NT2/D1 (cell line): Measurements from ENCODE around the gene CHID1.

Experiments used
- SUZ12 ChIP-seq: IDR thresholded peaks from 2 replicates; pipeline ENCODE4 v1.6.1; 2011; ENCODE audit not compliant: insufficient read length, insufficient read depth; ENCODE audit errors: extremely low read depth
- YY1 ChIP-seq: IDR thresholded peaks from 2 replicates; pipeline ENCODE4 v1.6.1; 2011; ENCODE audit not compliant: insufficient read length, insufficient read depth
- ZNF274 ChIP-seq: IDR thresholded peaks from 2 replicates; pipeline ENCODE4 v1.6.1; 2011; ENCODE audit warnings: mild to moderate bottlenecking, low read depth, low read length

DNA sequence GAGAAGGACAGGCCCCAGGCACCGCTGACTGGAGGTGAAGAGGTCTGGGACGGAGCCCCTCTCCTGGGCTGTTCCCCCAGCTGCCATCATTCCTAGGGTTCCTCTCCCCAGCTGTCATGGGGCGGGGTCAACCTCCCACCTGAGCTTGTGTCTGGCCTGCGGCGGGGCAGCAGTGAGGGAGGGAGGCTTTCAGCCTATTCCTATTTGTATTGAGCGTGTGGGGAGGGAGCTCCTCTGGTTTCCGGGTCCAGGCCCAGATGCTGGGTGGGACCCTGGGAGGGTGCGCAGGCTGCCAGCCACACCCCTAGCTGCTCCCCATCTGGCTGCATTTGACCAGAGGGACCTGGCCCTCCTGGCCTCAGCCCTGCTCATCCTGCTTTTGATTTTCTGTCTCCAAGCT, 54.2 kb downstream of the CHID1 start:
- TF ChIP-seq ZNF274 (no peak), YY1 (no peak), SUZ12 (no peak)
